Measurements from ENCODE around the gene MPL.

- TF ChIP-seq CTCF (IDR thresholded peaks at IDR 0.05 in 2 of 3, conservative IDR thresholded peaks at IDR 0.05 in 1 of 3; ENCODE audit: borderline replicate concordance in 1 of 3, insufficient read depth in 1 of 3, low read depth in 2 of 3, low read length in 2 of 3) (no peak), REST (IDR thresholded peaks at IDR 0.05; ENCODE audit: low read depth) (no peak), POLR2A (IDR thresholded peaks at IDR 0.05; ENCODE audit: borderline replicate concordance, extremely low read depth, insufficient read depth, insufficient read length) (no peak)
These were observed 2.9 kb downstream of the MPL start for GRCh38 chr1:43340559-43340958.
